GM18867 (cell line): ENCODE measurements around the gene GPR17.

ENCODE experiments used
- ATAC-seq: cut with Tn5 transposase; IDR thresholded peaks from one replicate; pipeline ENCODE4 v1.9.1; 2021; ENCODE audit warnings: mild to moderate bottlenecking, moderate library complexity; ENCODE audit not compliant: unreplicated experiment

Gene GPR17

DNA sequence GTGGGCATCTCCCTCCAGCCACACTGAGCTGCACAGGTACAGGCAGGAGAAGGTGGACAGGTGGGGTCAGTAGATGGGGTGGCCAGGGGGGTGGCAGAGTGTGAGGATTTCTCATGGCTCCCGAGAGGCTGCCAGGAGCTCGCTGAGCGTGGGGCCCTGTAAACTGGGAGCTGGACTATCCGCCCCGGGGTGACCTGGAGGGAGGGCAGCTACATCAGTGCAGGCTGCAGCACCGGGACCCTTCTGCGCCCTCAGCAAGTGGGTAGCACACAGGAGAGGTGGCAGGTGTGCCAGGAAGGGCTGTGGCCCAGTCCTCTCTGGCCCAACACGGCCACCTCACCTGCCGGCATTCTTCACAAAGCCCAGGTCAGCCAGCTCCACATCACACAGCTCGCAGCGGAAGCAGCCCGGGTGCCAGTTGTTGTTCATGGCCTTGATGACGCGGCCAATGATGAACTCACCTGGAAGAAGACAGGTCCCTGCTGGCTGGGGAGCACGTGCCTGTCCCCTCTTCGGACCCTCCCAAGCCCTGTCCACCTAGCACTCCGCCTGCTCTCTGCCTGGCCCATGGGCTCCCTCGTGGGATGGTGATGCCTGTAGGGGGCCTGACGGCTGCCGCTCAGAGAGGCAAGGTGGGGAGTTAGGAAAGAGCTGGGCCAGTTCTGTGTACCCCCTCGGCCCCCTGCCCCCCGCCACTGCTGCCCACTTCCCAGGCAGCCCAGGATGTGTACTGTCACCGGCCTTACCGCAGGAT is 8.3 kb downstream of the GPR17 start:
- ATAC-seq, result no peak

DNA sequence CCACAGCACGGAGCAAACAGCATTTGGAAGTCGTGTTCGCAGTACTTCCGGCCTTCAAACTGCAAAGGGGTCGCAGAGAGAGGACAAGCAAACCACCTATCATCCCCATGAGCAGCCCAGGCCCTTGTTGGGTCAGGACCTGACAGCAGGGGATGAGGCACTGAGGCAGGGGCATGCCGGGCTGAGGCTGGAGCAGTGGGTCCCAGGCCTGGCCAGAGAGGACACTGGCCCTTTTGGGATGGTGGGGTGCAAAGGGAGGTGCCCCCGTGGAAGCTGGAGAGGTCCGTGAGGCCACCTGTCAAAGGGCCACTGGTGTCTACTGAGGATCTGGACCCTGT is 8.9 kb downstream of the GPR17 start:
- ATAC-seq, result no peak

DNA sequence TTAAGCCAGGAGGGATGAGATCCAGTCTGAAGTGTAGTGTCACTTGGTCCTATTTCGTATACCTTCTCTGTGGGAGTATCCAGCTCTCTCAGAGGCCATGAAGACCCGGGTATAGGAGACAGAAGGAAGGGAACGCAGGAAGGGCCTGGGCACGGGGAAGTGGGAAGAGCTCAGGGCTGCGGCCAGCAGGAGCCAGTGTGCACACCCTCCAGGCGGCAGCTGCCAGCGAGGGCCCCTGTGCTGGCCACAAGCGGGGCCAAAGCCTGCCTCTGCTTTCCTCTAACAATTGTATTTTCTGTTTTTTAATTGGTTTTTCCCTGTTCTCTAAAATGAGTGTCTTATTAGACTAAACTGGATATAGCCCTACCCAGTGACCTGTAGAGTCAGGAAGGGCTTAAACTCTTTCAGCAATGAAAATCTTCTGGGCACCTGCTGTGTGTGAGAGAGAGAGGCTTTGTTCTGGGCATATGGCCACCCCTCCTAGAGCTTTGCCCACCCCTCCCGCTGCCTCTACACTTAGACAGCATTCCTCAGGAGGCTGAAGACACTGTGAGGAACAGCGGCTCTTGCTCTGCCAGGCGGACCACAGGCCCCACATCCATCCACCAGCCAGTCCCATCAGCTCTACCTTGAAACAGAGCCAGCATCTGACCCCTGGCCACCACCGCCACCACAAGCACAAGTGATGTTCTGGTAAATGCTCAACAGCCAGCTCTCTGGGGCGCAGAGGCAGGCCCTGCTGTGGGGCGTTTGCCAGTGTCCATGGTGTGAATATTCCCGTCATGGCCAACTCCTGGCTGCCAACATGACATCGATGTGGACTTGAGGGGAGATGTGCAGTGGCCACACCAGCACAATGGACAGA is 9.5 kb downstream of the GPR17 start:
- ATAC-seq, result no peak

DNA sequence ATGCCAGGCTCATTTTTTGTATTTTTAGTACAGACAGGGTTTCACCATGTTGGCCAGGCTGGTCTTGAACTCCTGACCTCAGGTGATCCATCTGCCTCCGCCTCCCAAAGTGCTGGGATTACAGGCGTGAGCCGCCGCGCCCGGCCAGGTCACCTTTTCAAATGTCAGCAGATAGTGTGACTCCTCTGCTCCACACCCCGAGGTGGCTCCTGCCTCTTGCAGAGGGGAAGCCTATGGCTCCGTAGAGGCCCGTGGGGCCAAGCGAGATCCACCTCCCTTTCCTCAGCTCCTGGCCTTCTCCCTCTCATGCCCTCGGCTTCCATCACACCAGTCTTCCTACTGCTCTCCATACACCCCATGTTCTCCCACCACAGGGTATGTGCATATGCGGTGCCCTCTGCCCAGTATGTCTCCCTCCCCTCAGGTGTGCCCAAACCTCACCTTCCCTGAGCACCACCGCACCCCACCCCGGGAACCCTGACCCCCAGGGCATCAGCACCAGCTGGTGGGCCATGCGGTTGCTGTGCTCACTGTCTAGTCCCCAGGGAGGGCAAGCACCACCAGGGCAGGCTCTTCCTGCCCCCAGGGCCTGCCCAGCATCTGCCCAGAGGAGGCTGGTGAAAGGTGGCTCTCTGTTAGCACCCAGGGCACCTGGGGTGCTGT is 10.7 kb downstream of the GPR17 start:
- ATAC-seq, result no peak

DNA sequence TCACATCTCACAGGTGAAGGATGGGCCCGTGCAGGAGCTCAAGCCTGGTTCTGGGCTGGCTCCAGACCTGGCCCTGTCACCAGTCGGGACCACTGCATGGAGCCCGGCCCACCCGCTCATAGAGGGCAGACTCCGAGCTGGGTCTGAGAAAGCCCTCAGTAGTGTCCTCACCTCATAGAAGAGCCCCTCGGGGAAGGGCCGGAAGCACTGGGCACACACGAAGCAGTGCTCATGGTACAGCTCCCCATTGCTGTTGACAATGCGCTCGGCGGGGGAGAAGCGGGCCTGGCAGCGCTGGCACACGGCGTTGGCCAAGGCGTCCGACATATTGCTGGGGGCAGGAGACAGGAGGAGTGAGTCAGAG is 11.3 kb downstream of the GPR17 start:
- ATAC-seq, result no peak

DNA sequence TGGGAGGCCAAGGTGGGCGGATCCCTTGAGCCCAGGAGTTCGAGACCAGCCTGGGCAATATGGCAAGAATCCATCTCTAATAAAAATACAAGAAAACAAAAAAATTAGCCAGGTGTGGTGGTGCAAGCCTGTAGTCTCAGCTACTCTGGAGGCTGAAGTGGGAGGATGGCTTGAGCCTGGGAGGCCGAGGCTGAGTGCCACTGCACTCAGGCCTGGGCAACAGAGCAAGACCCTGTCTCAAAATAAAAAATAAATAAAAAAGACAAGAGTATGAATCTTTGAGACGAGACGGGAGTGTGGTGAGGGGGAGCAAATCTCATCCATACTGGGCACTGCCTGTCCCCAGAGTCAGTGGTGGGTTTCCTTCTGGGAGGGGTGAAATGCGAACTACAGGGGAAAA is 12.2 kb downstream of the GPR17 start:
- ATAC-seq, result no peak

DNA sequence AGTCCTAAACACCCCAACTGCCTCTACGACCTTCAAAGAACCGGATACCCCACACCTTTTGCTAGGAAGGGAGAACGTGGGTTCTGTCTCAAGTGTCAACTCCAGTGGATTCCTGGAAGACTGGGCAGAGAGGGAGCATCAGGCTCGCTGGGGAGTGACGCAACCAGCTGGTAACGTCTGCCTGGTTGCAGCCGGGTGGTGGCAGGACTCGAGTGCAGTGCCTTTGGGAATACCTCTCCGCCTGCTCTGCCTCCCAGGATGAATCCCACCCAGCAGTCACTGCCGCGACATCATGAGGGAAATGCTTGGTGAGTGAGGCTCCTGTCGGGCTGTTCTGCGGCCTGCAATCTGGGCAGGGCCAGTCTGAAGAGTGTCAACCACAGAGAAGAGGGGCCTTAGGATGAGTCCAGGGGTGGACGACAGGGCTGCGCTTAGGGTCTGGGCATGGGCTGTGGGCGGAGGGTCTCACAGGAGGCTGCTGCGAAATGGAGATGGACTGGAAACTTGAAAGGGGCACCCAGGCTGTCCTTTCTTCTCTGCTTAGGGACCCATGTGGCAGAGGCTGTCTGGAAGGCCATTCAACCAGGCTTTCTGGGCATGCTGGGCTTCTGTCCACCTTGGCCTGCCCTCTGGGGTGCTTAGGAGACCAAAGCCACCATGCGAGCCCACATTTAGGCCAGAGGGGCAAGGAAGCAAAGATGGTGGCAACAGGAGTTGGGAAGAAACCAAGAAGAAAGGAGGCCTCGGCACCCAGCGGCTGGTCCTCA is 12.9 kb downstream of the GPR17 start:
- no peak for ATAC-seq

DNA sequence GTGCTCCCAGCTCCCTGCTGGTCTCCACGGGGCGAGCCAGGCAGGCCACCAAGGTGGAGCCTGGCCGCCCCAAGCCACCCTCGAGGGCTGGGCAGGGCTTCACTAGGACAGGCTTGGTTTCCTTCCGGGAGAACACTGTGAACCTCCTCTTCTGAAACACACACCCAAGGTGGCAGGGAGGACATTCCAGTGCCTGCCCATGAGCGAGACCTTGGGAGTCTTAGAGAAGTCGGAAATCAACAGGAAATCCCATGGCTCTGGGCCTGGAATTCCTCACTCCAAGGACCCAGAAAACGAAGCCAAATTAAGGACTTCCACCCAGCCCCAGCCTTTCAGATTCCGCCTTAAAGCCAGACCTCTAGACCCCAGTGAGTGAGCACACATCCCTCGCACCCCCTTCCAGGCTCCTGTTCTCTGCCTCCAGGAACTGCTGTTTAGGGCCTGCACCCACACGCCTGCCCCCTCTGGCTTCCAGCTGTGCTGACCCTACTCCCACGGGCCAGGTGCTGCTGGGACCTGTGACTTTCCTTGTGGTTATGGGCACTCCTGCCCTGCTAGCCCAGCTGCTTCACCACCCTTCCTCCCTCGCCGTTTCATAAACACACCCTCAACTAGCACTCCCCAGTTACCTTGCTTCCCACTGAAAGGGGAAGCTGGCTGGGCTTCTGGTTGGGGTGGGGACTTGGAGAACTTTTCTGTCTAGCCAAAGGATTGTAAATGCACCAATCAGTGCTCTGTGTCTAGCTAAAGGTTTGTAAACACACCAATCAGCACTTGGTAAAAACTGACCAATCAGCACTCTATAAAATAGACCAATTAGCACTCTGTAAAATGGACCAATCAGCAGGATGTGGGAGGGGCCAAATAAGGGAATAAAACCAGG is 13.7 kb downstream of the GPR17 start:
- no peak for ATAC-seq

DNA sequence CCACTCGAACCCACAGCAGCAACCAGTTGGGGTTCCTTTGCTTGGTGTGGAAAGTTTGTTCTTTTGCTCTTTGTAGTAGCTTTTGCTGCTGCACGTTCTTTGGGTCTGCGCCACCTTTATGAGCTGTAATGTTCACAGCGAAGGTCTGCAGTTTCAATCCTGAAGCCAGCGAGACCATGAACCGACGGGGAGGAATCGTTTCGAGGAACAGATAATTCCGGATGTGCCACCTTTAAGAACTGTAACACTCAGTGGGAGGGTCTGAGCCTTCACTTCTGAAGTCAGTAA is 14.3 kb downstream of the GPR17 start:
- no peak for ATAC-seq

DNA sequence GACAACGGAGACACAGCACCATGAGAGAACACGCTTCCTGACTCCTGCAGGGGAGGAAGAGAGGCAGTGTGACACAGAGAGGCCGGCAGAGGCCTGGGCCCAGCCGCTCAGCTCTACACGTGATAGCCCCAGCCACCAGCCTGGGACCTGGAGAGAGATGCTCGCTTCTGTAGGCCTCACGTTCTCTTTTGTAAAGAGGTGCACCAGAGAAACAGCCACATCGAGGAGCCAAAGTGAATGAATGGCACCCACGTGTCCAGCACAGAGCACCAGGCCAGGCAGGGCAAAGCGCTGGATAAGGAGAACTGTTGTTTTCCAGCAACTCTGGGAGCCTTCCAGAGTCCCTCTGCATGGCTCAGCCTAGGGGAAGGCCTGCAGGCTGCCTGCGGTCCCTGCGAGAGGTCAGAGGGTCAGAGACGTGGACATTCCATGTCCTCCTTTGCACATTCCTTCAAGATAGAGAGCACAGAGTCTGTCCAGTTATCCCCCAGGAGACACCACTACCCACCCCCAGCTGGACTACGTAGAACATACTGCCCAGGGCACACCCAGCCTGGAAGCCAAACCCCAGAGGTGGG is 15.2 kb downstream of the GPR17 start:
- ATAC-seq, result no peak

DNA sequence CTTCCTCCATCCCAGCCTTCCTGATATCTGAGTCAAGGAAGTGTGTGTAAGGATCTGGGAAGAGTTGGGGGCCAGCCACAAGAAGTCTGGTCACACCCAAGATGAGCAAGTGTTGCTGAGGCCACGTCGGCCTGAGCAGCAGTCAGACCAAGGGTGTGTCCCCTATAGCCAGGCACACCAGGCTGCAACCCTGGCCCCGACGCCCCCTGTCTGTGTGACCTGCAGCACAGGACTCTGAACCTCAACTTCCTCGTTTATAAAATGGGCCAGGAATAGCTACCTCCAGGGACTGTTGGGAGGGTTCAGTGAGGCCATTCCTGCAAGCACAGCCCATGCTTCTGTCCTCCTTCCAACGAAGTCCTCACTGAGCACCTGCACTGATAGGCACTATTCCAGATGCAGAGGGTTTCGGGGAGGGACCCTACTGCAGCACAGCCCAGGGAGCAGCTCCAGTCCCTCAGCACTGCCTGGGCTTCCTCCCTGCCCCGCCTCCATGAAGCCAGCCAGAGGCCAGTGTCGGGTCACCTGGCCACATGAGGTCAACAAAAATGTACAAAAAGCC is 16.1 kb downstream of the GPR17 start:
- ATAC-seq, result no peak

DNA sequence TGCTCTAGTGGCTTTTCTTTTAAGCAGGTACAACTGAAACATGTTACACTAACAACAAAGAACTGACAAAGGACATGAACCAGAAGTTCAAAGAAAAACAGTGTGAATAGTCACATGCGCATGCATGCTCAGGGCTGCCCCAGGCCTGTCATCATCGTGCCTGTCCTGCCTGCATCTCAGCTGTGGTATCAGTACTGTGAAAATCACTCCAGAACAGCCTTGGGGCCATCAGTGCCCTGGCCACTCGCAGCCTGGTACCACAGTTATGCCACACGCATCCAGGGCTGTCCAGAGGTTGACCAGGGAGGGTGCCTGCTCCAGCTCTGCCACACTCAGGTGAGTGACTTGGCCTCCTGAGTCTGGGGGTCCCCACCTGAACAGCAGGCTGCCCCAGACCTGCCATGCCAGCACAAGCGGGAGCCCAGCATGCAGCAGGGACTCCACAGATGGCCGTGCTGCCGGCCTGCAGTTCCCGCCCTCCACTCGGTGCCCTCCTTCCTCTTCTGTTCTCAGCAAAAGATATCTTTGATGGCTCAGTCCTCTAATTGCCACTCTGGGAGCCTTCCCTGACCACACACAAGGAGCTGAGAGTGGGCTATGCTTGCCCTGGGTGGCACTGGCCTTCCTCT is 17.1 kb downstream of the GPR17 start:
- no peak for ATAC-seq

DNA sequence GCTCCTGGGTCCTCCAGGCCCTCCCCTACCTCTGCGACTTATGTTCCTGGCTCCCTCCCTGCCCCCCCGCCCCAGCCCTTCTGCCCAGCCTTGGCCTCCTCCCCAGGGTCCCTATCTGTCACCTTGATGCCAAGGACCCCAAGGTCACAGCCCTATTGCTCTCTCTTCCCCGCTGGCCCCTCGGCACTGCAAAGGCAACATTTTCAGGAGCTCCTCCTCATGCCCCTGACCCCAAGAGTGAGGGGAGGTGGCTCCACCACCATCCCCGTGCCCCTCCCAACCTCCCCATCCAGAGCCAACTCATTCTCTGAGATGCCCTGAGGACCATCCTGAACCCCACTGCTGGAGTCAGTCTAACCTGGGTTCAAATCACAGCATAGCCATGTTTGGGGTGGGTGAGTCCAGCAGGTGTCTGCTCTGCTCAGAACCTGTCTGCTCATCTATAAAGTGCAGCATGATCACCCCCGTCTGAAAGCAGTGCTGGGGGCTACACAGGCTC is 17.7 kb downstream of the GPR17 start:
- ATAC-seq, result no peak

DNA sequence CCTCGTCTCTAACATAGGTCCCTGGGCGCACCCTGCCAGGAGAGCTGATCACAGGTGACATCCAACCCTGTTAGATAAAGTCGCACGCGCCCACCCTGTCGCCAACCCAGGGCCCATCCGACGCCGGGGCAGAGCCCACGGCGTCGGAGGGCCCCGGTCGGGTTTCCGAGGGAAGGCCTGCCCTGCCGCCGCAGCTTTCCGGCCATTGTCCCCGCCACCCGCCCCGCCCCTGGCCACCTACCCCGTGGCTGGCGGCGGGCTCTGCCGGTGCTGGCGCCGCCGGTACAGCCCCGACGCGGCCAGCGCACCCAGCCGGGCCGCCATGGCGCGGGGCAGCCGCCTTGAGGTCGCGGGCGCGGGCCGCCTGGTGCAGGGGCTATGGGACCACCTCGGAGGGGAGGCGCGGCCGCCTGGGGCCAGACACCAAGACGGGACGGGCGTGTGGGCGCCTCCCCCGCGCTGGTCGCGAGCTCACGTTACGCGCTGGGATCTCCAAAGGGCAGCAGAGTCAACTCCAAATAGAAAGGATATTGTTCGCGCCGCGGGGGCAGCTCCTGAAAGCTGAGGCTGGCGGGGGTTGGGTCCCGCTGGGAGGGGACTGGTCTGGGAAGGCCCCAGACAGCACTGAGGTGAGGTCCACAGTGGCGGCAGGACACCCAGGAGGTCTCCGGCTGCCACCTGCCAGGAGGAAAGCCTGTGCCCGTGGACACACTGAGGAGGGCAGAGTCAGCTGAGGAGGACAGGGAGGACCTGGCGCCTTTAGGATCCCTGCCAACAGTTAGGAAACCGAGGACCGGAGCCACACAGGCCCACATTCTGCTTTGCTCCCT is 18.3 kb downstream of the GPR17 start:
- ATAC-seq, result no peak

DNA sequence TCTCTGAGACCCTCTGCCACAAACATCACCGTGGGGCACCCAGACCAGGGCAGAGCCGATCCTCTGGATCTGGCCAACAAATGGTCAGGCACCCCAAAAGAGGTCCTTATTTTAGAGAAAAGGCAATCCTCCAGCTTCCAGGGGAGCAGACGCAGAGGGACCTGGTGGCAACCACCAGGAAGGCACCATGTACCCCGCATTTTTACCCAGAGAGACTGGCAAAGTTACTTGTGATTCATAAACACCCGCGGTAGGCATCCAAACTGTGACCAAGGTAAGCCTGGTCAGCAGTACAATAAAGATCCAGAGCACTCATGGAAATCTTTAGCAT is 18.9 kb downstream of the GPR17 start:
- no peak for ATAC-seq

DNA sequence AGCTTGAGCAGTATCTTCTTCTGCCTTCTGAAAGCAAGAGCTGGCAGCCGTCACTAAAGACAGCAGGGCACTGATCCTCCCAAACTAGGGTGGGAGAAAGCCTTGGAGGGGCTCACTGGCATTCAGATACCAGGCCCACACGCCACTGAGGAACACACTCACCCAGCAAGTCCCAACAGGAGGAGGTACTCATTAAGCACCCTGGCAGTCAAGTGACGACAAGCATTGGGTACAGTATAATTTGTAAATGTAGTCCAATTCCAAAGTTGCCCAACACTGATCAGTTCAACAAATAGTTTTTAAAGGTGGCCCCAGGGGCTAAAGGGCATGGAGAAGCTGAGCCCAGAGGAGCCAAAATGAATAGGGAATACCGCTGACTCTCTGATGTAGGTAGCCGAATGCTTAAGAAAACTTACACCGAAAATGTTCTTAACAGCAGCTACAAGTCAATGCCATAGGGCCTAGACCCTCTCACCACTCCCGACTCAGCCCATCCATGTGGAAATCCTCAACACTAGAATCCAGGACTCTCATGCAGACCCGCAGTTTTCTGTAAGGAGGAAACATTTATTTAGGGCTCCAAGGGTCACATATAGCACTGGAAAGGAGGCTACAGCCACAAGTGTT is 19.4 kb downstream of the GPR17 start:
- ATAC-seq, result no peak

DNA sequence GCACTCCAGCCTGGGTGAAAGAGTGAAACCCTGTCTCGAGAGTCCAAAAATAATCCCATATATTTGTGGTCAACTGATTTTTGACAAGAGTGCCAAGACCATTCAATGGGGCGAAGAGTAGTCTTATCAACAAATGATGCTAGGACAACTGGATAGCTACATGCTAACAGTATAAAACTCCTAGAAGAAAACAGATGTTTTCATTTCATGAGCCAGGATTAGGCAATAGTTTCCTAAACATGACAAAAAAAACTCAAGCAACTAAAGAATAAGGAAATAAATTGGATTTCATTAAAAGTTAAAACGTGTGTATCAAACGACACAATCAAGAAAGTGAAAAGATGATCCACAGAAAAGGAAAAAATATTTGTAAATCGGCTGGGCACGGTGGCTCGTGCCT is 23.1 kb downstream of the GPR17 start:
- ATAC-seq, result no peak
